GM12873 (cell line): ENCODE results near the gene SGPP2.

Source experiments
- CTCF ChIP-seq: IDR thresholded peaks from 2 replicates; pipeline ENCODE4 v1.5.1; 2012; ENCODE audit warnings: low read depth, mild to moderate bottlenecking, moderate library complexity, low read length, control low read depth; ENCODE audit not compliant: insufficient read depth; ENCODE audit errors: missing control alignments

SGPP2 gene

GRCh38 chr2:222398446-222398885 lies 25.9 kb upstream of the SGPP2 start:
- no peak for TF ChIP-seq CTCF

- TF ChIP-seq CTCF, result no peak
These were observed 25.1 kb upstream of the SGPP2 start for GRCh38 chr2:222399038-222399783.

- TF ChIP-seq CTCF, result no peak
These were observed 20.0 kb upstream of the SGPP2 start for GRCh38 chr2:222404151-222404905.

- TF ChIP-seq CTCF, result no peak
These were observed 15.7 kb upstream of the SGPP2 start for GRCh38 chr2:222408684-222409083.

GRCh38 chr2:222410534-222410933 lies 13.8 kb upstream of the SGPP2 start:
- TF ChIP-seq CTCF, result no peak

GRCh38 chr2:222413295-222413911 lies 10.9 kb upstream of the SGPP2 start:
- no peak for TF ChIP-seq CTCF

GRCh38 chr2:222418739-222419138 lies 5.6 kb upstream of the SGPP2 start:
- no peak for TF ChIP-seq CTCF
